Measurements from ENCODE around the gene AGAP3.

The AGAP3 gene

DNA sequence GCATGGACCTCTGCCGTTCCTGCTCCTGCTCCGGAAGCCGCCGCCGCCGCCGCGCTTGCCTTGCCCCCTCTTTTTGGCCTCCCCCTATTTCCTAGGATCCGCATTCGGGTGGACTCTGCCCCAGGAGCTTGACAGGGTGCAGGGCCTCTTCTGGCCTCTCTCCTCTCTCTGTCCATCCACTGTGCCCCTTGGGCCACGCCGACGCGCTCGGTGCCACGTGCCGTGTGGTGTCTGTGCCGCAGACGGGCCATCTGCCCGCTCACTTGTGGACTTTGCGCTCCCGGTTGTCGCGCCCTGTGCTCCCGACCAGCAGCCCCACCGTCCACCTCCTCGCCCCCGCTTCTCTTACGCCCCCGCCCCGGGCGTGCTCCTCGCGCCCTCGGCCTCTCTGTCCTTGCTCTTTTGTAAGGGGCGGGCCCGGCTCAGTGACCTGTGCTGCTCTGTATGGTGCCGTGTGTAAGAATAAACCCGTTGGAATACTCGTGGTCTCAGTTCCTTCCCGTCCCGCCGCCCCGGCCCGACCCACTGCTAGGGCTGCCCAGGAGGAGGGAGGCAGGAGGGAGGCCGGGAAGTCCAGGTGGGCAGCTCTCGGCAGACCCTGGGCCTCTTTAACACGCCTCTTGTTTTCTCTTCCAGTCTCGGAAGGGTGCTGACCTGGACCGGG, 37.0 kb downstream of the AGAP3 start:
- DNase-seq (ENCODE audit: low read depth in 1 of 2, low spot score in 1 of 2), result no peak

DNA sequence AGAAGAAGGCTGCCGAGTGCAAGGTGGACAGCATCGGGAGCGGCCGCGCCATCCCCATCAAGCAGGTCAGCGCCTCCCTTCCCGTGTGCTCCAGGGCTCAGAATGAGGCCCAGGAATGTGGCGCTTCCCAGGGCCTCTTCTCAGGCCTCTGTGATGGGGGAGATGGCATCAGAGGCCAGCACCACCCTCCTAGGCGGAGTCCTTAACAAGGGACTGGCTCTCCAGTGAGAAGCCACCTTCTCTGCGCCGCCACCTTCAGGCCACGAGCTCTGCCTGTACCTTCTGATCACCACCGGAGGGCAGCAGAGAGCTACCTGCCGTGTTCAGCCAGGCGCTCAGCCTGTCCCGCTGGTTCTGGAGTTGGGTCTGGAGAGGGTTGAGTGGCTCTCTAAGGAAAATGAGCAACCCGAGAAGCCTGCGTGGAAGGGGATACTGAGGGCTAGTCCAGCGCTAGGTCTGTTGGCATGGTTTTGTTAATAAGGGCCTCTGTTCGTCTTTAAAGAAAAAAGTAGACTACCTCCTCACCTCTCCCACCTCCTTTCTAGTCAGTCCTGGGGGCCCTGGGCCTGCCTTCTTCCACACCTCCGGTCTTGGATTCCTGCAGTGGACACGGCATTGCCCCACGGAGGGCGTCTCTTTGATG, 37.7 kb downstream of the AGAP3 start:
- peak; percentile 73 to 80 for DNase-seq (ENCODE audit: low read depth in 1 of 2, low spot score in 1 of 2)

DNA sequence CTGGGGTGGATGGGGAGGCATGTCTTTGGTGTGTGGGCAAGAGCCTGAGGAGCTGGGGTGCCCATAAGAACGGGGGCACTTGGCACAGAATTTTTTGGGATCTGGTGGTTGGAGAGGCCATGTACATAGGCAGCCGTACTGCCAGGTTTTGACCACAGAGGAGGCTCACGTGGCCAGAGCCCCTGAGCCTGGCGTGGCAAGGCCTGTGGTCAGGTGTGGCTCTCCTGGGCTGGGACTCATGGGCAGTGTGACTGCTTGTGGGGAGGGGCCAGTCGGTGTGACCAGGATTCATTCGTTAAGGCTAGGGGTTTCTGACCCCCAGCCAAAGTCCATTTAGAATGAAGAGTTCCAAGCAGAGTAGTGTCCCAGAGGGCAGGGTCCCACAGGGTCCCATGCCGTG, 38.2 kb downstream of the AGAP3 start:
- no peak for DNase-seq (ENCODE audit: low read depth in 1 of 2, low spot score in 1 of 2)

DNA sequence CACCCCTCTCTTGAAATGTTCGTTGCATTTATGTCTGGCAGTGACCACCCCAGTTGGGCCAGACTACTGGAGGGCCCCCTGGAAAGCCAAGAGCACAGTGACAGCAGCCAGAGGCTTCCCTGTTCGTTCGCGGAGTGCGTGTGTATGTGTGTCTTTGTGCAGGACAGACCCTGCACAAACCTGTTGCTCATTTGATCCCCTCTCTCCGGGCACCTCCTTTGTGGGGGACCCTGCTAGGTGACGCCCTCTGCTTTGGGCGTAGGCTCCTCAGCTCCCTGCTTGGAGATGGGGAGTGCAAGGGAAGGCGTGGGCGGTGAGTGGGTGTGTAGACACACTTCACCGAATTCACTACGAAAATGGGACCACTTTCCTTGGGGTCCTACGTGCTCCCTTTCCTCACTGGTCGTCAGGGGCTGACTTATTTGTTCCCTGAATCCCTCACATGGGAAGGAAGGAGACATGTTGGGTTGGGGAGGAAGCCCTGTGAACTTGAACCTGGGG, 38.7 kb downstream of the AGAP3 start:
- DNase-seq (ENCODE audit: low read depth in 1 of 2, low spot score in 1 of 2), result no peak

GRCh38 chr7:151125470-151125845, 39.2 kb downstream of the AGAP3 start:
- DNase-seq (ENCODE audit: low read depth in 1 of 2, low spot score in 1 of 2), result no peak

DNA sequence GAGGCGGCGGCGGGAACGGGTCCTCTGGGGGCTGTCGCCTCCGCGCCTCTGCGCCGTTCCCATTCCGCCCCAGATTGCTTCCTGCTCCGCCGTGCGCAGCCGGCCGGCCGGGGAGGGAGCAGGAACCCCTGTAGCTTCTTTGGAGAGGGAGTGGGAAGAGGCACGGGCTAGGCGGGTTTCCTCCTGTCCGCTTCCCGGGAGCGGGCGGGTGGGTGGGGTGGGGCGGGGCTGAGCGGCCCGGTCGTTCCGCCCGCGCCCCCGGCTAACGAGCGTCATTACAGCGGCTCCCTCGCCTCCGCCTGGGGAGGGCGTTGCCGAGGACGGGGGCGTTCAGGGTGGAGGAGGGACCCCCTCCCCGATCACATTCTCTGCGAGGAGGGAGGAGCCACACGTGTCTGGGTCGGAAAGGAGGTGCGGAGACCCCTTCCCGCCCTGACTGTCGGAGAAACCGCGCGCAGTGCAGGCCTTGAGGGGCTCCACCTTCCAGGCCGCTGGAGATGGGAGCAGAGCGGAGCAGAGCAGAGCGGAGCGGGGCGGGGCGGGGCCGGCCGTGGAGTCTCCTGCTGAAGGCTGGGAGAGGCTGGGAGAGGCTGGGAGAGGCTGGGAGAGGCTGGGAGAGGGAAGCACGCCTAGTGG, 39.7 kb downstream of the AGAP3 start:
- DNase-seq (ENCODE audit: low read depth in 1 of 2, low spot score in 1 of 2), result no peak

DNA sequence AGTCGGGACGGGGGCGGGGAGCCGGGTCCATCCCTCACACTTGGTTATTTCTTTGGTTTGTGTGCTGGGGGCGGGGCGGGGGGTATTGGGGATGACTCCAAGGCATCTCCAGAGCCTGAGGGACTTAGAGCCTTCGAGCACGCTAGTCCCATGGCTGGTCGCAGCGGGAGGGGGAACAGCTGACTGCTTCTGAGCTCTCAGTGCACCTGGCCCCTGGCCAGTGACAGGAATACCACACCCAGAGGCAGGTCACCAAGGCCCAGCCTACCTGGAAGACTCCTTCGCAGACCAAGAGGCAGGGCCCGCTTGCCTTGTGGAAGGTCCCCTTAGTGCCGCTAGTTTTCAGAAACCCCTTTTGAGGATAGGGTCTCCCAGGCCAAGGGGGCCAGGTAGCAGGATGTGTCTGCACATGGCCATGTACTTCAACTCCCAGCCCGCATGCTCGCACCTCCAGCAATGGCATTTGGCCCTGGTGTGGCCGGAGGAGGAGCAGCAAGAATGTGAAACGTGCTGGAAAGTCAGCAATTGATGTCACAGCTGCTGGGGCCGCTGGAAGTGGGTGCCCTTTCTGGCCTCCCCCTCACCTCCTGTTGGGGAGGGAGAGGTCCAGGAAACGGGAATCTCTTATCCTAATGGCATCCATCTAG, 40.3 kb downstream of the AGAP3 start:
- no peak for DNase-seq (ENCODE audit: low read depth in 1 of 2, low spot score in 1 of 2)

- DNase-seq (ENCODE audit: low read depth in 1 of 2, low spot score in 1 of 2), result no peak
These were observed 41.9 kb downstream of the AGAP3 start for GRCh38 chr7:151128144-151128543.

GRCh38 chr7:151128716-151129115, 42.4 kb downstream of the AGAP3 start:
- DNase-seq (ENCODE audit: low read depth in 1 of 2, low spot score in 1 of 2), result no peak

DNA sequence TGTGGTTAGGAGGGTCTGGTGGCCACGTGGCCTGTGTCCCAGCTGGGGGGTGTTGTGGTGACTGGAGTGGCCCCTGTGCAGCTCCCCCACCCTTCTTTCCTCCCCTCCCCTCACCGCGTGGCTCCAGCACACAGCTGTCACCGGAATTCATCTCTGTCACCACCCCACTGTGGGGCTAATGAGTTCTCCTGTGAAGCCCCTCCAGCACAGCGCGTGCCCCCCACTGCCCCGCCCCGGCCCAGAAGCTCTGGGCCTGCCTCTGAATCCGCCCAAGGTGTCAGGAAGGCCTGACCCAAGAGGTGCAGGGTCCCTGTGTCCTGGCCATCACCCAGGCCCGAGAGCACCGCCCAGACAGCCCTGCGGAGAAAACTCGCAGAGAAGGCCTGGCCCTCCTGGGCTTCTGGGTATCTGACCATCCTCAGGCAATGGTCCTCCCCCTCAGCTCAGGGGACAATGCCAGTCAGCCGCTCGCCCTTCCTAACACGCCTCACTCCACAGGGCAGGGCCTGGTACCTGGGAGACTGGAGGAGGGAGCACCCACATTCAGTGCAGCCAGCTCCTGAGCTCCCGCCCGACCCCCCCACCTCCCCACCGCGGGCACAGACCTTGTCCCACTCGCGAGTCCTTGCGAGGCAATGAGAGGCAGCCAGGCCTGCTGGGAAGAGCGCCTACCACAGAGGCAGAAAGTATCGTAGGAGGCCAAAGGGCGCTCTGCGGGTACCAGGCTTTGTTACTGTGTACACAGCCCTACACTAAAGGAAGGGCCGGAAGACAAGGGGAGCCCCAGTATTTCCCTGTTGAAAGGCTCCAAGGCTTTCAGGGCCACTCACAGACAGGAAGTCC, 43.1 kb downstream of the AGAP3 start:
- DNase-seq (ENCODE audit: low read depth in 1 of 2, low spot score in 1 of 2), result no peak

GRCh38 chr7:151129960-151130591, 43.8 kb downstream of the AGAP3 start:
- DNase-seq (ENCODE audit: low read depth in 1 of 2, low spot score in 1 of 2), result no peak

GRCh38 chr7:151130741-151131157, 44.5 kb downstream of the AGAP3 start:
- no peak for DNase-seq (ENCODE audit: low read depth in 1 of 2, low spot score in 1 of 2)

- DNase-seq (ENCODE audit: low read depth in 1 of 2, low spot score in 1 of 2), result no peak
These were observed 44.9 kb downstream of the AGAP3 start for GRCh38 chr7:151131224-151131591.

DNA sequence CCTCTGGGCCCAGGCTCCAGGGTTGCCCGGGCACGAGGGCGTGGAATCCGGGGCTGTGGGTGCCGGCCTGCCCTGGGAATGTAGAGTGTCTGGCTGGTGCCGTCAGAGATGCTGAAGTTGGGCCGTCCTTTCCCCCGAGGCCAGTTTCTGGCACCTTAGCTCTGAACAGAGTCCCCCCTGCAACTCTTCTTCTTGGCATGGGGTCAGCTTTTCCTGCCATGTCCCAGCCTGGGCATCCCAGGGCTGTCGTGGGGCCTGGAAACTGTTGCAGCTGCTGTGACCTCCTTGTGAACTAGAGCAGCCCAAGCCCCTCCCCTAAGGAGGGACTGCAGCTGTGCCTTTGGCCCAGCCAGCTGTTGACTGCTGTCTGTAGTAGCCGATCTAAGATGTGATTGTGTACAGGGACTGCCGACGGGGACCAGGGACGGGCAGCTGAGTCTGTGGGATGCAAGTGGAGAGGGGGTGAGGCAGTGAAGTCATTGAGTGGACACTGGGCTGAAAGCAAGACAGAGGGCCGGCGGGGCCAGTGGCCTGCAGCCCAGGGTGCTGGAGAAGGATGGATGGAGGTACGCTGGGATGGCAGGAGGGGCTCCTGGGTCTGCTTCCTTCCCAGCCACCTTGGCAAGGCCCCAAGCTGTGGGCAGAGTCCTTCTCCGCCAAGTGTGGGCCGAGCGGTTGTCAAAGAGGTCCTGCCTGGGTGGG, 45.5 kb downstream of the AGAP3 start:
- DNase-seq (ENCODE audit: low read depth in 1 of 2, low spot score in 1 of 2), result no peak

DNA sequence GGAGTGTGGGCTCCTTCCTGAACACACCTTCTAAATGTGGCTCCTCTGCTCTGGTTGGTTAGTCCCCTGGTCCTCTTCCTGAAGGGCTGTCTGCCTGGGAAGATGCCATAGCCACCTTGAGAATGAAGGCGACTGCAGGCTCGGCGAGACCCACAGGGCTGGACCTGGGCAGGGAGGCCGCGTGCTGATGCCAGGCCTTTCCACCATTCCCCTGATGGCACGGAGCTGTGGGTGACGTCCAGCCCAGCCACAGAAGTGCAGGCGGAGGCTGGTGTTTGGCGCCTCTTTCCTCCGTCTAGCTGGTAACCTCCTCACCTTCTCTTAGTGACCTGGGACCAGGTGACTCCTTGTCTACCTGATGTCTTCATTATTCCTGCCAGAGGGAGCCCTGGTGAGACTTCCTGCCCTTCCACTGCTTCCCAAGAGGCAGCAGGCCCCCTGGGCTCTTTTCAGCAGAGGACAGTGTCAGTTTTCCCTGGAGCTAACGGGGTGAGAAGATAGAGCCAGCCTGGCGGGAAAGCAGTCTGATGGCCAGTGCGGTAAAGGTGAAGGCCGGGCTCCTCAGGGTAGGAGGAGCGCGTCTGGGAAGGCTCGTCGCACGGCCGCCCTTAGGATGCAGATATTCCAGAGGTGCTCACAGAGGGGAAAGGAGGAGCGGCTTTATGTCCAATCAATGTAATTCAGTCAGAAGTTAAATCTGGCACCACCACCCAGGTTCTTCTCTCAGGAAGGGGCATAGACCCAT, 46.4 kb downstream of the AGAP3 start:
- DNase-seq (ENCODE audit: low read depth in 1 of 2, low spot score in 1 of 2), result no peak

GRCh38 chr7:151133266-151133985, 47.2 kb downstream of the AGAP3 start:
- DNase-seq (ENCODE audit: low read depth in 1 of 2, low spot score in 1 of 2), result no peak

GRCh38 chr7:151133986-151134742, 47.9 kb downstream of the AGAP3 start:
- no peak for DNase-seq (ENCODE audit: low read depth in 1 of 2, low spot score in 1 of 2)

All from activated CD4-positive, alpha-beta T cell treated with anti-CD3 and anti-CD28 coated beads, Interleukin-2, amount 50 U/mL, for 24 hours (primary cell).